Measurements from ENCODE around the gene WIZ. TPM values are rescaled to one million over a fixed set of nuclear protein-coding genes. Genes with fewer than 3 reads are reported as not detected.

Gene WIZ
- total and polyA plus RNA-seq, 10 of the 15 experiments (the other 5 are each of a cell fraction or from before 2014, with no cell fraction given) = 0.10 to 26.7 (median 2.7) TPM

GRCh38 chr19:15448044-15448777 is 1.5 kb downstream of the WIZ start:
- no peak overlapping the region for H3K27ac ChIP-seq (ENCODE audit: control insufficient read depth, insufficient read depth)
- peaks cover 7% of the 10 kb centered on the region for H3K4me1 ChIP-seq (ENCODE audit: control insufficient read depth, insufficient read depth, low read length)
- no peaks in the 10 kb centered on the region for H3K79me2 ChIP-seq (ENCODE audit: control insufficient read depth, insufficient read depth, low read length)
- H3K27me3 ChIP-seq (replicated peaks in 1 of 2; ENCODE audit: control insufficient read depth in 2 of 2, insufficient read depth in 2 of 2, low read length in 1 of 2) = no peaks in the 10 kb centered on the region
- ChIA-PET CTCF (no interaction called here), RAD21 (ENCODE audit: unreplicated experiment) (no interaction called here), SMC1A (ENCODE audit: uncharacterized antibody, unreplicated experiment) (interaction anchor here (1.5 kb wide), 1 partner anchor 15 kb away, joined by 3 read pairs; no protein-coding TSS in a partner anchor), POLR2A (no interaction called here)
- 50% methylated on average over 17 of the region's 17 CpGs for WGBS (ENCODE audit: insufficient coverage, insufficient replicate concordance, low lambda C conversion rate, missing lambda C conversion rate)
- no peak for FAIRE-seq
- in situ Hi-C loops (cut with MboI) = no loop called here
- no TSS peak for BruUV-seq (replicated peaks)
- H4K20me1 ChIP-seq (ENCODE audit: control insufficient read depth, insufficient read depth) = no peaks in the 10 kb centered on the region
- no peaks in the 10 kb centered on the region for H3K9me3 ChIP-seq (replicated peaks; ENCODE audit: control insufficient read depth, insufficient read depth, low read length)
- DNase-seq (ENCODE audit: low read depth, low spot score) = no peak
- intact Hi-C loops (cut with micrococcal nuclease; ENCODE audit: unreplicated experiment) = no loop called here
- H3K36me3 ChIP-seq (ENCODE audit: control insufficient read depth in 2 of 2, insufficient read depth in 2 of 2, low read length in 1 of 2) = peaks cover 2% of the 10 kb centered on the region in 2 experiments; a peak in 3 of 4 replicates
- TF ChIP-seq ZBTB33 (IDR thresholded peaks at IDR 0.05) = no peak
- no peak for TF ChIP-seq KLF5 (IDR thresholded peaks at IDR 0.05; ENCODE audit: partially characterized antibody)
- H3K9ac ChIP-seq (ENCODE audit: control insufficient read depth, insufficient read depth, low read length) = no peak overlapping the region
- no peak overlapping the region for H2AFZ ChIP-seq (ENCODE audit: control insufficient read depth, low read depth, low read length)
- ATAC-seq = no peak
- H3K4me2 ChIP-seq (ENCODE audit: control insufficient read depth, insufficient read depth) = no peak overlapping the region; the same call in 1 of the 2 replicates
- no peak overlapping the region for H3K4me3 ChIP-seq

- BruUV-seq (replicated peaks) = no TSS peak
- H4K20me1 ChIP-seq (ENCODE audit: control insufficient read depth, insufficient read depth) = no peaks in the 10 kb centered on the region
- DNase-seq (ENCODE audit: low read depth, low spot score) (no peak), FAIRE-seq (no peak), ATAC-seq (no peak)
- intact Hi-C loops (cut with micrococcal nuclease; ENCODE audit: unreplicated experiment) = no loop called here
- H3K36me3 ChIP-seq (ENCODE audit: control insufficient read depth in 2 of 2, insufficient read depth in 2 of 2, low read length in 1 of 2) = peaks cover 0 to under 1% of the 10 kb centered on the region in 2 experiments; a peak in 2 of 4 replicates
- ChIA-PET CTCF (interaction anchor here (0.7 kb wide), 1 partner anchor 752 kb away, joined by 3 read pairs; no protein-coding TSS in a partner anchor), RAD21 (ENCODE audit: unreplicated experiment) (no interaction called here), SMC1A (ENCODE audit: uncharacterized antibody, unreplicated experiment) (interaction anchor here (1.5 kb wide), 1 partner anchor 16 kb away, joined by 3 read pairs; no protein-coding TSS in a partner anchor), POLR2A (interaction anchor here (0.5 to 0.6 kb wide), 2 partner anchors 122 to 274 kb away, joined by 3 read pairs; no protein-coding TSS in a partner anchor)
- WGBS (ENCODE audit: insufficient coverage, insufficient replicate concordance, low lambda C conversion rate, missing lambda C conversion rate) = 69% methylated on average over 4 of the region's 4 CpGs
- no peaks in the 10 kb centered on the region for H3K79me2 ChIP-seq (ENCODE audit: control insufficient read depth, insufficient read depth, low read length)
- H3K4me1 ChIP-seq (ENCODE audit: control insufficient read depth, insufficient read depth, low read length) = peaks cover 7% of the 10 kb centered on the region
- H3K4me2 ChIP-seq (ENCODE audit: control insufficient read depth, insufficient read depth) = no peak overlapping the region
- in situ Hi-C loops (cut with MboI) = no loop called here
- H3K27ac ChIP-seq (ENCODE audit: control insufficient read depth, insufficient read depth) = no peak overlapping the region
- no peaks in the 10 kb centered on the region for H3K27me3 ChIP-seq (replicated peaks in 1 of 2; ENCODE audit: control insufficient read depth in 2 of 2, insufficient read depth in 2 of 2, low read length in 1 of 2)
- no peak overlapping the region for H3K9ac ChIP-seq (ENCODE audit: control insufficient read depth, insufficient read depth, low read length)
- no peaks in the 10 kb centered on the region for H3K9me3 ChIP-seq (replicated peaks; ENCODE audit: control insufficient read depth, insufficient read depth, low read length)
- no peak overlapping the region for H2AFZ ChIP-seq (ENCODE audit: control insufficient read depth, low read depth, low read length)
- no peak overlapping the region for H3K4me3 ChIP-seq
- TF ChIP-seq JUNB (IDR thresholded peaks at IDR 0.05) (no peak), HDAC2 (IDR thresholded peaks at IDR 0.05) (no peak), ZNF24 (IDR thresholded peaks at IDR 0.05) (no peak), WRNIP1 (IDR thresholded peaks at IDR 0.05; ENCODE audit: borderline replicate concordance, low read depth, low read length) (no peak), STAT1 (conservative IDR thresholded peaks at IDR 0.05) (no peak), RELA (IDR thresholded peaks at IDR 0.05; ENCODE audit: borderline replicate concordance, partially characterized antibody) (no peak), TCF7 (IDR thresholded peaks at IDR 0.05; ENCODE audit: borderline replicate concordance) (no peak), HCFC1 (IDR thresholded peaks at IDR 0.05; ENCODE audit: low read length) (no peak), PKNOX1 (IDR thresholded peaks at IDR 0.05) (no peak), EP300 (IDR thresholded peaks at IDR 0.05; ENCODE audit: borderline replicate concordance in 1 of 2, control insufficient read depth in 1 of 2, low read depth in 2 of 2, low read length in 2 of 2) (no peak), RCOR1 (conservative IDR thresholded peaks at IDR 0.05; ENCODE audit: low read depth, low read length) (no peak), TBL1XR1 (IDR thresholded peaks at IDR 0.05; ENCODE audit: low read depth, low read length) (no peak)
Measured at GRCh38 chr19:15447057-15447456, 2.7 kb downstream of the WIZ start.
